Measurements from ENCODE around the gene TRAIP. TPM values are rescaled to one million over a fixed set of nuclear protein-coding genes. Genes with fewer than 3 reads are reported as not detected.
"Not testable (repeated sequence)": the region's sequence is repeated elsewhere in the genome, so short reads cannot be mapped to it uniquely, and the experiment has no call there.

The TRAIP gene
- total RNA-seq, 1 experiment from 2014 or later = 15.6 TPM

DNA sequence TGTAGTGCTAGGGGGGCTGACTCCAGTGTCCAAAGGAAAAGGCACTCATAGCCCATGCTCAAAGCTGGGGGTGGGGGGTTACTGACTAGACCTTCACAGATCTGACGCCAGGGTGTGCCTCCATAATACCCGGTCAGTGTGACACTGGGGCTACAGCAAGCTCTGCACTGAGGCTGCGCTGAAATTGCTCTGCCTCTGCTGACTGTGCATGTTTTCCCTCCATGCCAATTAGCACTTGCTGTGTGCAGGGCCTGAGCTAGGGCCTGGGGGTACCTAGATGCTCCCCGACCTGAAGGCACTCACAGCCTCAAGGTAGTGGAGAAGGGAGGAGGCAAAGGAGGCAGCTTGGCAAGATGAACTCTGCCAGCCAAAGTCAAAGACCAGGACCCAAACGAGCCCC is 8.1 kb upstream of the TRAIP start:
- Histone ChIP-seq H3K4me3 (no peak overlapping the region), H3K36me3 (no peaks in the 10 kb centered on the region), H3K27me3 (peaks cover 3% of the 10 kb centered on the region; the same call in 1 of the 2 replicates), H3K27ac (no peak overlapping the region), H3K4me1 (no peaks in the 10 kb centered on the region), H3K9me3 (replicated peaks) (no peaks in the 10 kb centered on the region)
- DNase-seq = no peak

DNA sequence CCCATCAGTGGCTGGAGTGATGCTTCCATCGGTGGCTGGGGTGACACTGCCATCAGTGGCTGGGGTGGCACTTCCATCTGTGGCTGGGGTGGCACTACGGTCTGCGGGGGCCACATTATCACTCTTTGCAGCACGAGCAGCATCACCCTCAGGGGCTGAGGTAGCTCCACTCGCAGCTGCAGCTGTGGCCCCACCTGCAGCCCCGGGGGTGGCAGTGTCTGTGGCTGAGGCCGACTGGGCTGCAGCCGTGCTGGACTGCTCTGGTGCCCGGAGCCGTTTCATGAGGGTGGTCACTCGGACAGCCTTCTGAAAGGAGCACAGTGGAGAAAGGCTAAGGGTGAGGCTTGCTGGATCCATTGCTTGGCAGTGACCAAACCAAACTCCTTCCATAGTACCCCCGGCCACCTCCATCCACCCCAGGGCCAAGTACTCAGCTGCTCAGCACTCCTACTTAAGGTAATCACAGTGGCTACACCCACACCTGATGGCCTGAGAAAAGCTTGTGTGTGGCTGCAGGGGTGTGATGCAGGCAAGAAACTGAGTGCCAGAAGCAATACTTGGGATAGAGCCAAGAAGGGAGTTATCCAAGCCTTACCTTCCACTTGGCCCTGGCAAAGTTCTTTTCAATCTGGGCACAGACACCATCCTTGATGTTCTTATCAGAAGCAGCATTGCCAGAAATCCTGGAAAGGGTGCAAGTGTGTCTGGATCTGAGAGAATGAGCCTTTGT is 3.4 kb upstream of the TRAIP start:
- Histone ChIP-seq H3K36me3 (no peaks in the 10 kb centered on the region), H3K9me3 (replicated peaks) (no peaks in the 10 kb centered on the region), H3K4me1 (no peaks in the 10 kb centered on the region), H3K4me3 (no peak overlapping the region), H3K27ac (no peak overlapping the region), H3K27me3 (no peaks in the 10 kb centered on the region)
- no peak for DNase-seq

DNA sequence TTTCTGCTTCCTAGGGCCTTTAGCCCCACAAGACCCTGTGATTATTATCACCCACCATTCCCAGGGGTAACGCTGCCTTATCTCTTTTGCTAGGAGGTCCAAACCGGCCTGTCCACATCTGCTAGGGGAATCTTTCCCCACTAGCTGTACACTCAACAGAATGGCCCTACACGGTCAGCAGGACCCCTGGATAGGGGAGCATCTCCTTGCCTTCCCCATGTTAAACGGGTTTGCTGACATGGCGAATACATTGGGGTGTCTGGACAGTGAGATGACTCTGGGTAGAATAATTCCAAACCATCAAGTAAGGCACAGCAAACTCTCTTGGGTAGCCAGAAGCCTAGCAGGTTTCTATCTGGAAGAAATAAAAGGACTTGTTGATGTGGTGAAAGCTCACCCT is 702 bp downstream of the TRAIP start:
- Histone ChIP-seq H3K4me1 (no peaks in the 10 kb centered on the region), H3K9me3 (replicated peaks) (no peaks in the 10 kb centered on the region), H3K27me3 (no peaks in the 10 kb centered on the region), H3K27ac (peak overlapping the region; percentile 19; the same call in 1 of the 2 replicates), H3K36me3 (no peaks in the 10 kb centered on the region), H3K4me3 (peak overlapping the region; percentile 89)
- DNase-seq = no peak

DNA sequence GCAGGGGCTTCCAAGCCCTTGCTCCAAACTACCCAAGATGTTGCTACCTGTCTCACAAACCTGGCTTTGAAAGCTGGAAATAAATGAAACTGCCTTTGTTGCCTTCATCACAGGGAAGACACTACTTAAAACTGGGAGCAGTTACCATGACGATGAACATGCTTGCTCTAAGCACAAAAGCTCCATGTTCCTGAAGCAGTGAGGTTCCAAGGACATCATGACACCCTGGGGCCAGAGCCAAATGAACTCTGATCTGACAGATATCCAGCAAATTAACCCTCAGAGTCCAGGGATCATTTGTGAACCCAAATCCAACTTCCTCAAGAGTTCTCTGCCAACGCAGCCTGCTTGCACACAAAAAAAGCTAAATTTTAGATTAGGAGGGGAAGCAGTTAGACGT is 10.7 kb downstream of the TRAIP start:
- H3K36me3 ChIP-seq = peaks cover 18% of the 10 kb centered on the region
- H3K9me3 ChIP-seq (replicated peaks) = no peaks in the 10 kb centered on the region
- H3K27ac ChIP-seq = no peak overlapping the region
- H3K4me1 ChIP-seq = no peaks in the 10 kb centered on the region
- no peak overlapping the region for H3K4me3 ChIP-seq
- no peak for DNase-seq
- H3K27me3 ChIP-seq = no peaks in the 10 kb centered on the region

DNA sequence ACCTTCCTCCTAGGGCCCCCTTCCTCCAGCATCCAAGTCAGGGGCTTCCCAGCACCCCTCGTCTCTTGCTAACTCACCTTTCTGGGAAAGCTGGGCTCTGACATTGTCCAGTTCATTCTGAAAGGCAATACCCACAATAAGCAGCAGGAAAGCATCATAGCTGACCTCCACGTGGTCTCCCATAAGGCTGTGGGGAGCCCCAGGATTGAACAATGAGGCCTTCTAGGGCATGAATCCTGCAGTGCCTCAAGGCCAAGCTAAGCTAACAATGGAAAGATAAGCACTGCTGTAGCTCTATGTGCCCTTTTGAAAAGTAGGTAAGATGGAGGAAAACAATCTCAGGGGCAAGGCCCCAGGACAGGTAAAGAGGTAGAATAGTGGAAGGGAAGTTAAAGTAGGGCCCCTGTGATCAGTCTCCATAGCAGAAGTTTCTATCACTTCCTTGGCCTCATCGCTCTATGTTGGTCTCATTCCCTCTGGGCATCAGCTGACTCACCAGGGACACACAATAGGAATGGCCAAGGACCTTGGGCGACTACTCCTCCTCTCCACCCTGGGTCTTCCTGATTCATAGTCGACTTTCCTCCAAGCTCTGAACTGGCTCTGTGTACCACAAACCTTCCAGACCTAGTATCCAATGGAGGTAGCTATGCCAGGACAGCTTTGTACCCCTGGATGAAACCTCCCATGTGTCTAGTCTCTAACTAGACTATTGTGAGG is 11.7 kb downstream of the TRAIP start:
- no peak overlapping the region for H3K4me3 ChIP-seq
- no peaks in the 10 kb centered on the region for H3K4me1 ChIP-seq
- H3K27ac ChIP-seq = no peak overlapping the region
- H3K9me3 ChIP-seq (replicated peaks) = no peaks in the 10 kb centered on the region
- peaks cover 18% of the 10 kb centered on the region for H3K36me3 ChIP-seq
- H3K27me3 ChIP-seq = no peaks in the 10 kb centered on the region
- DNase-seq = no peak

DNA sequence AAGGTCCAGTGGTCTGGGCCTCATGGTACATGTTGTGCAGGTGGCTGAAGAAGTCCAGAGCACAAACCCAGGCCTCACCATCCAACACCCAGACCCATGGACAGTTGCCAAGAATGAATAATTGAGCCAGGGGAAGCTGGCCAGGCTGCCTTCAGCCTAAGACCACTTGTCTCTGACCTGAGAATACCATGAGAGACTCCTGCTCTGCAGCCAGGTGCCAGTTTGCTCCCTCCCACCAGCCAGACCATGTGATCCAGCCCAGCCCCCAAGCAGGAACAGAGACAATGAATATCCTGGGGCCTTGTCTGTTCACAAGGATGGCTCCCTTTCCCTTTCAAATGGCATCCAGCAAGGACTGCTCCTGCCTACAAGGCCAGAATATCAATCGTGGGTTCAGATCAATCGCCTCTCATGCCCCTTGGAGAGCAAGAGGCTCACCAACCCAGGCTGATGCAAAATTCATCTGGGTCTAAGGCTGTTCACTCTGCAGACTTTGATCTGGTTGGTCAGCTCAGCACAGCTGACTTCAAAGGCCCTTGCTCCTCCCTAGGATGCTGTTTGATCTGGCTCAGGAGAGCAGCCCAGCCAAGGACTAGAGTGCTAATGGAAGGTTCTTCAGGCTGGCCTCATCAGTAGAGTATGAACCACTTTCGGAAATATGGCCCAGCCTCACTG is 13.4 kb downstream of the TRAIP start:
- Histone ChIP-seq H3K36me3 (peaks cover 18% of the 10 kb centered on the region), H3K4me3 (no peak overlapping the region), H3K27ac (no peak overlapping the region), H3K9me3 (replicated peaks) (no peaks in the 10 kb centered on the region), H3K27me3 (no peaks in the 10 kb centered on the region), H3K4me1 (no peaks in the 10 kb centered on the region)
- DNase-seq = no peak

DNA sequence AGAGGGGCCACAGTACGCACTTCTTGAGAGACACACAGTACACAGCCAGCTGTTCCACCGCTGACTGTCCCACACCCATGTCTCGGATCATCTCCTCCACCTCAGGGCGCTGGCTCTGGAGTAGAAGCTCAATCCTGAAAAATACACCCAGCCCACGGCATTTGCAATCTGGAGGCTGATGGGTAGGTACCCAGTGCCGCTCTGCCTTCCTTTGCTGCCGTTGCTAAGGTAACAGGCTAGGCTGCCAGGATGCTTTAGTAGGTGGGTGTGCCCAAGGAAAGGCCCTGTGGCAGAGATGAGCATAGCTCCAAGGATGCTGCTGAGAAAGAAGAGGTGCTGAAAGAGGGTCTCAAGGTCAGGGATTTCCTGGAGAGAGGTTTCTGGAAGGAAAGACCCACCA is 14.6 kb downstream of the TRAIP start:
- peaks cover 14% of the 10 kb centered on the region for H3K36me3 ChIP-seq
- no peaks in the 10 kb centered on the region for H3K27me3 ChIP-seq
- no peak overlapping the region for H3K4me3 ChIP-seq
- H3K4me1 ChIP-seq = no peaks in the 10 kb centered on the region
- no peak overlapping the region for H3K27ac ChIP-seq
- H3K9me3 ChIP-seq (replicated peaks) = no peaks in the 10 kb centered on the region
- DNase-seq = no peak

DNA sequence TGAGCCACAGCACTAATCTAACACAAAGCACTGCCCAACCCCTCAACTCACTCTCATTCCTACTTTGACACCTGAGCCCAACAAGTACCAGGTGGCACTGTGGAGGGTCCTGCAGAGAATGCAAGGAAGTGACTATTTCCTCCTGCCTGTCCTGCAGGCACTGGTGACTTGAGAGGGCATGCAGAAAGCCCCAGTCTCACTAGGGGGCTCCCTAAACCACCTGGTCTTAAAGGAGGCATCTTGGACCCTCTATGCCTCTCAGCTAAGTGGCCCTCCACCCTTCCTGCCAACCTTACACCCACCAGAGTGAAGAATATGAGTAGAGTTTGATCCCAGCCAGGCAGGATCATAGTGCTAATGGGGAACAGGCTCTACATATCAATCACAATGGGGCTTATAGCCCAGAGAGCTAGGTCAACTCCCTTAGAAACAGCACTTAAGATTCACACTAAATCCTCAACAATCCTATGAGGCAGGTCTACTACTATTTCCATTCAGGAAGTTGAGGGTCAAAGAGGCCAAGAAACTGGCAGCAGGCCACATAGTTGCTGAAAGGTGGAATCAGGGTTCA is 15.2 kb downstream of the TRAIP start:
- H3K9me3 ChIP-seq (replicated peaks) = no peaks in the 10 kb centered on the region
- H3K4me1 ChIP-seq = no peaks in the 10 kb centered on the region
- no peaks in the 10 kb centered on the region for H3K27me3 ChIP-seq
- peak; percentile 13 to 38 for DNase-seq
- peaks cover 10% of the 10 kb centered on the region for H3K36me3 ChIP-seq
- H3K27ac ChIP-seq = no peak overlapping the region
- H3K4me3 ChIP-seq = no peak overlapping the region

DNA sequence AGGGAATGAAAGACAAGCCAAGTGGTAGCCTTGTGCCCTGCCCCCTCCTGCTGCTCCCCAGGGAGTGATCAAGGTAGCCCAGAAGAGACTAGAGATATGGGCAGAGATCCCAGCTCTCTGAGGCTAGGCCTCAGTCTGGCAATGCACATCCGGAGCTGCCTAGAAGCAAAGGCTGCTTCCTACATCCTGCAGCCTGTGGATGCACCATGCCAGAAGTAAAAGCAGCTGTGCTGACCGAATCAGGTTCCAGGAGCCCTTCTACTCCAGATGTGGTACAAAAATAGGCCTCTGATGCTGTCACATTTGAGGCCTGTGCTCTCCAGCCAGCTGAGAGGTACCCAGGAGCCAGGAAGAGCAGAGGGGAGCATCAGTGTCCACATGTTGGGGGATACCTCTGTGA is 16.0 kb downstream of the TRAIP start:
- no peaks in the 10 kb centered on the region for H3K27me3 ChIP-seq
- H3K4me1 ChIP-seq = no peaks in the 10 kb centered on the region
- no peak overlapping the region for H3K4me3 ChIP-seq
- no peak for DNase-seq
- no peaks in the 10 kb centered on the region for H3K9me3 ChIP-seq (replicated peaks)
- no peak overlapping the region for H3K27ac ChIP-seq
- peaks cover 6% of the 10 kb centered on the region for H3K36me3 ChIP-seq

DNA sequence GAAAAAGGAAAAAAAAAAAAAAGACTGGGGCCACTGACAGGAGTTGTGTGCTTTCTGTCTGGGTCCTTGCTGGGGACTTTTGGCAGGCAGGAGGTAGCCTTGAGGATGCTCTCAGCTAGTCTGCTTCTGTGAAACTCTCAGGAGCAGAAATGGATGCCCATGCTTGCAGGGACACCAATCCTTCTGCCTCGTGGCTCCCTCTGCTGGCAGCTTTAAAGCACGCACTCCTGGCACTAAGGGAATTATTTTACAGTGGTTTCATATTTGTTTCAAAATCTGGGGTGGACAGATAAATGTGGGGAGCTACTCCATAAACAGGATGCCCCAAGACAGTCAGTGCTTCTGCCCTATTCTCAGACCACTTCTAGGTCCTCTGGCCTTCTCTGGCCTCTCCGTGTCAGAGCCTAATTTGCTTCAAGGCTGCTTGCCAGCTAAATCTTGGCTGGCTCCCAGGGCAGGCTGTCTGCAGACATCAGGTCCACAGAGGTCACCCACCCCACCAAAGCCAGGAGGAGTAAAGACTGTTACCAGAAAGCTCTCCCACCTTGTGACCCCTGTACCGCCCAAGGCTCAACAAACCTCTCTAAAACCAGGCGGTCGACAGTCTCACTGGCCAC is 17.1 kb downstream of the TRAIP start:
- Histone ChIP-seq H3K4me1 (no peaks in the 10 kb centered on the region), H3K27ac (no peak overlapping the region), H3K36me3 (no peaks in the 10 kb centered on the region), H3K9me3 (replicated peaks) (no peaks in the 10 kb centered on the region), H3K4me3 (no peak overlapping the region), H3K27me3 (no peaks in the 10 kb centered on the region)
- DNase-seq = peak; percentile 64 to 83

DNA sequence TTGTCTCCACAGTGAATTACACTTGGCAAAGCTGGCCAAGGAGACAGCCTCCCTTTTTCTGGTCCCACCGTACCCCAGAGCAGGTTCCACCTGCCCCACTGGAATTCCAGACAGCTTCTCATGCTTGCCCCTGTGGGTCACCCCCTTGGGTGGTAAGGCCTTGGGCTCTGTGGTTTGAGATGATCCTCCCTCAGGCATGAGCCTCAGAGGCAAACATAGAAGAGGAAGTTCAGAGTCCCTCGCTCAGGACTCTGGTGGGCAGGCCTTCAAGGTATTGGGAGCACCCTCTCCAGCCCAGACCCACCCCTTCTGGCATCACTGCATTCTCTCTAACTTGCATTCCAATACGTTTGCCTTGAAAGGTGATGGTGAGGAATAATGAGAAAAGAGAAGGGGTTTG is 25.0 kb downstream of the TRAIP start:
- Histone ChIP-seq H3K4me1 (no peaks in the 10 kb centered on the region), H3K9me3 (replicated peaks) (no peaks in the 10 kb centered on the region), H3K27me3 (no peaks in the 10 kb centered on the region), H3K4me3 (no peak overlapping the region), H3K27ac (no peak overlapping the region), H3K36me3 (peaks cover 6% of the 10 kb centered on the region; the same call in 1 of the 2 replicates)
- DNase-seq = no peak

DNA sequence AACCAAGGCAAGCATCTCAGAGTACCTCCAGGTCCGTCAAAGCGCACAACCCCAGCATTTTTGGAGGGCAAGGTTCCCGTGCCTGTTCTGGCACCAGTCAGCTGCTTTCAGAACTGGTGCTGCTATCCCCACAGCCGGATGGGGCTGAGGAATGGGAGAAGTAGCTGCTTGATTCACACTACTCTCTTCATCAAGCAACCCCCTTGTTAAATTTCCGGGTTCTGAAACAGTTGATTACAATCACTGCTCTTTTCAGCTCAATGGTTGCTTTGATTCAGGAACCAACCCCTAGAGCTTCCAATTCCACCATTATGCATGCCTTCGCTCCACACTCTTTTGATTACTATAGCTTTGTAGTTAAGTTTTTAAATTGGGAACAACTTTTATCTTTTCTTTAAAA is 30.3 kb downstream of the TRAIP start:
- Histone ChIP-seq H3K27me3 (no peaks in the 10 kb centered on the region), H3K9me3 (replicated peaks) (no peaks in the 10 kb centered on the region), H3K36me3 (0 out of 2 replicates have a peak, but pooled peaks cover 6% of the 10 kb centered on the region), H3K4me3 (no peak overlapping the region), H3K4me1 (no peaks in the 10 kb centered on the region), H3K27ac (no peak overlapping the region)
- no peak for DNase-seq

DNA sequence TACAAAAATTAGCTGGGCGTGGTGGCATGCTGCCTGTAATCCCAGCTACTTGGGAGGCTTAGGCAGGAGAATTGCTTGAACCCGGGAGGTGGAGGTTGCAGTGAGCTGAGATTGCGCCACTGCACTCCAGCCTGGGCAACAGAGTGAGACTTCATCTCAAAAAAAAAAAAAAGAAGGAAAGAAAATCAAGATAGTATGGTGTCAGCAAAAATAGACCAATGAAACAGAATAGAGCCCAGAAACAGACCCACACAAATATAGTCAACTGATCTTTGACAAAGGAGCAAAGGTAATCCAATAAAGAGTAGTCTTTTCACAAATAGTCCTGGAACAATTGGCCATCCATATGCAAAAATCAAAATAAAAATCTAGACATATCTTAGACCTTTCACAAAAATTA is 33.2 kb downstream of the TRAIP start:
- not testable (repeated sequence) for H3K36me3 ChIP-seq; H3K27me3 ChIP-seq; DNase-seq; H3K9me3 ChIP-seq (replicated peaks); H3K27ac ChIP-seq; H3K4me3 ChIP-seq; H3K4me1 ChIP-seq

DNA sequence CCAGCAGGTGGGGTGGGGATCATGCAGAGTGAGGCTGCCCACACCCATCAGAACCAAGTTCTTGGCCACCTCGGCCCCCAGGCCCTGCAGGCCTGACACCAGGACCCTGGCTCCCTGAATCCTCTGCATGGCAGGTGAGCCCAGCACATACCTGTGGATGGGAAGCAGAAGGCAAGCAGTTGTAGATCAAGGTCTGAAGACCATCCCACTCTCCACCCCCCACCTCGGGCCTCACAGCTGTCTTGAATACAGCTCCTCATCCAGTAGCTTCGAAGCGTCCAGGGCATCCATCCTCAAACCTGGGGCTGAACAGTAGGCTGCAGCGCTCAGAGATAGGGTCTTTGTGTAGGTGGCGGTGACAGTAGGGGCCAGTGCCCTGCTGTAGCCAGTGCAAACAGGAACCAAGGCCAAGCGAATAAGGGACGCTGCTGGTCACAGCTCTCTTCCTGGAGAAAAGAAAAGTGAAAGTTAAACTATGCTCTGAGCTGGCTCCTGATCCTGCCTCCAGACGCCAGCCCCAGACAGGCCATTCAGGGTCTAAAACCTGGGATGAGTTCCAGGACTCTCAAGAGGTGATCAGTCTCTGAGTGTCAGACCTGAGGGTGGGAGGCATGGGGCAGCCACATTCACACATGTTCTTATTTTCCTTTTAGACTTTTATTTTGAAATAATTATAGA is 42.7 kb downstream of the TRAIP start, which contains the start of gene UBA7:
Gene UBA7, minus strand, starts transcription at position 457 of the 678 bp plus-strand sequence. Its CDS starts 166 bp downstream, at position 291.
- no peaks in the 10 kb centered on the region for H3K27me3 ChIP-seq
- H3K4me1 ChIP-seq = no peaks in the 10 kb centered on the region
- DNase-seq = no peak
- H3K27ac ChIP-seq = no peak within 1 kb of the TSS
- H3K36me3 ChIP-seq = no peaks in the 10 kb centered on the region
- H3K9me3 ChIP-seq (replicated peaks) = no peaks in the 10 kb centered on the region
- no peak within 1 kb of the TSS for H3K4me3 ChIP-seq

All from SJCRH30 (cell line).